WTC11 (cell line): ENCODE data around the gene GLYR1.

Experiments
- ATF2 ChIP-seq: sonication (generic); formaldehyde crosslinking; IDR thresholded peaks from 2 replicates; pipeline ENCODE4 v1.8.1; 2022; ENCODE audit warnings: low read depth, missing genetic modification reagents, borderline replicate concordance
- CBFB ChIP-seq: sonication (generic); formaldehyde crosslinking; IDR thresholded peaks from 2 replicates; pipeline ENCODE4 v1.8.1; 2022; ENCODE audit warnings: mild to moderate bottlenecking, low read depth, missing genetic modification reagents
- CREM ChIP-seq: sonication (generic); formaldehyde crosslinking; IDR thresholded peaks from 2 replicates; pipeline ENCODE4 v1.8.1; 2022; ENCODE audit warnings: mild to moderate bottlenecking, missing genetic modification reagents, moderate library complexity
- CTCF ChIP-seq: fragments of 200-600 bp; IDR thresholded peaks from 2 replicates; pipeline ENCODE4 v1.8.0; 2022; ENCODE audit warnings: antibody characterized with exemption
- FOXJ3 ChIP-seq: sonication (generic); formaldehyde crosslinking; IDR thresholded peaks from 2 replicates; pipeline ENCODE4 v1.9.0; 2021; ENCODE audit warnings: missing genetic modification reagents, mild to moderate bottlenecking, borderline replicate concordance
- FOXK1 ChIP-seq: sonication (generic); formaldehyde crosslinking; IDR thresholded peaks from 2 replicates; pipeline ENCODE4 v1.8.0; 2022; ENCODE audit warnings: mild to moderate bottlenecking, moderate library complexity, missing genetic modification reagents
- IRF1 ChIP-seq: sonication (generic); formaldehyde crosslinking; IDR thresholded peaks from 2 replicates; pipeline ENCODE4 v1.8.0; 2023; ENCODE audit warnings: missing genetic modification reagents
- MAX ChIP-seq: sonication (generic); formaldehyde crosslinking; IDR thresholded peaks from 2 replicates; pipeline ENCODE4 v1.8.0; 2022; ENCODE audit warnings: mild to moderate bottlenecking, missing genetic modification reagents
- SP1 ChIP-seq: sonication (generic); formaldehyde crosslinking; conservative IDR thresholded peaks from 2 replicates; pipeline ENCODE4 v1.8.1; 2022; ENCODE audit warnings: missing genetic modification reagents
- TCF7 ChIP-seq: sonication (generic); formaldehyde crosslinking; IDR thresholded peaks from 2 replicates; pipeline ENCODE4 v1.8.0; 2022; ENCODE audit warnings: mild to moderate bottlenecking, low read depth, missing genetic modification reagents, moderate library complexity
- ZNF425 ChIP-seq: fragments of 250-450 bp; sonication (Bioruptor Pico); conservative IDR thresholded peaks from 2 replicates; pipeline ENCODE4 v1.9.0; 2021; ENCODE audit warnings: mild to moderate bottlenecking

GRCh38 chr16:4811242-4811641 lies 35.8 kb downstream of the GLYR1 start:
- TF ChIP-seq TCF7 (CRISPR knock-in tag) (no peak), FOXK1 (CRISPR knock-in tag) (no peak), CTCF (no peak), FOXJ3 (no peak), MAX (CRISPR knock-in tag) (no peak), ATF2 (CRISPR knock-in tag) (no peak), SP1 (no peak), CBFB (CRISPR knock-in tag) (no peak), ZNF425 (no peak), CREM (CRISPR knock-in tag) (no peak), IRF1 (no peak)
